GM18520 (cell line): ENCODE results near the gene MPLKIP.
"Not testable (repeated sequence)": the region's sequence is repeated elsewhere in the genome, so short reads cannot be mapped to it uniquely, and the experiment has no call there.

Experiments
- ATAC-seq: cut with Tn5 transposase; IDR thresholded peaks from one replicate; pipeline ENCODE4 v1.9.1; 2021; ENCODE audit not compliant: unreplicated experiment

Gene MPLKIP

GRCh38 chr7:40134428-40135316 is at the start of gene MPLKIP, which contains the start of gene SUGCT:
TSS of gene MPLKIP (minus strand) at chr7:40134622. CDS start at chr7:40134567, 55 bp downstream.
TSS of gene SUGCT (plus strand) at chr7:40135005.
- ATAC-seq, result peak; percentile 79

- ATAC-seq, result no peak
Observed at GRCh38 chr7:40182452-40182851, 48.0 kb upstream of the MPLKIP start.

GRCh38 chr7:40177071-40177470 is 42.6 kb upstream of the MPLKIP start:
- no peak for ATAC-seq

GRCh38 chr7:40175725-40176510 is 41.5 kb upstream of the MPLKIP start:
- no peak for ATAC-seq

- ATAC-seq, result not testable (repeated sequence)
Observed at GRCh38 chr7:40175256-40175655, 40.8 kb upstream of the MPLKIP start.

- not testable (repeated sequence) for ATAC-seq
Observed at GRCh38 chr7:40173121-40173520, 38.7 kb upstream of the MPLKIP start.

GRCh38 chr7:40168266-40168665 is 33.8 kb upstream of the MPLKIP start:
- not testable (repeated sequence) for ATAC-seq

GRCh38 chr7:40167291-40167690 is 32.9 kb upstream of the MPLKIP start:
- ATAC-seq, result no peak

GRCh38 chr7:40165216-40165615 is 30.8 kb upstream of the MPLKIP start:
- ATAC-seq, result no peak

- no peak for ATAC-seq
Observed at GRCh38 chr7:40162516-40162915, 28.1 kb upstream of the MPLKIP start.

GRCh38 chr7:40156988-40157387 is 22.6 kb upstream of the MPLKIP start:
- no peak for ATAC-seq

GRCh38 chr7:40151504-40151903 is 17.1 kb upstream of the MPLKIP start:
- no peak for ATAC-seq

GRCh38 chr7:40148671-40149070 is 14.2 kb upstream of the MPLKIP start:
- ATAC-seq, result no peak

GRCh38 chr7:40148247-40148580 is 13.8 kb upstream of the MPLKIP start:
- ATAC-seq, result not testable (repeated sequence)

- ATAC-seq, result no peak
Observed at GRCh38 chr7:40147371-40148246, 13.2 kb upstream of the MPLKIP start.

GRCh38 chr7:40145596-40146130 is 11.2 kb upstream of the MPLKIP start:
- ATAC-seq, result not testable (repeated sequence)

GRCh38 chr7:40141916-40142315 is 7.5 kb upstream of the MPLKIP start:
- not testable (repeated sequence) for ATAC-seq

- ATAC-seq, result not testable (repeated sequence)
Observed at GRCh38 chr7:40139891-40140290, 5.5 kb upstream of the MPLKIP start.

GRCh38 chr7:40138973-40139372 is 4.6 kb upstream of the MPLKIP start:
- ATAC-seq, result no peak

GRCh38 chr7:40137563-40137962 is 3.1 kb upstream of the MPLKIP start:
- ATAC-seq, result no peak

GRCh38 chr7:40135317-40135610 is 842 bp upstream of the MPLKIP start:
- ATAC-seq, result no peak
